B cell (primary cell): ENCODE results near the gene GPER1. TPM values are rescaled to one million over a fixed set of nuclear protein-coding genes. Genes with fewer than 3 reads are reported as not detected.
A peak's percentile ranks its signal among the peaks of the same experiment; 100 is the strongest.

ENCODE experiments used
- ATAC-seq: fragments of 200-7000 bp; cut with Tn5 transposase; one replicate; pipeline ENCODE4 v1.10.0; 2021; ENCODE audit warnings: low read depth, mild to moderate bottlenecking, moderate number of reproducible peaks, moderate library complexity
- CTCF ChIA-PET: fragments of 350-600 bp; sonication (Branson Sonifier 250); formaldehyde crosslinking; loops from one replicate; lab custom pipeline; 2021; ENCODE audit warnings: antibody characterized with exemption, inconsistent platforms; lab: Charles Lee
- POLR2A ChIA-PET: fragments of 350-600 bp; sonication (Branson Sonifier 250); formaldehyde crosslinking; loops from one replicate; lab custom pipeline; 2021; ENCODE audit warnings: antibody characterized with exemption; lab: Charles Lee
- DNase-seq: peaks from one replicate; pipeline ENCODE4 v3.0.0; 2013
- H2AFZ ChIP-seq: 2 replicates; pipeline ENCODE4 v1.6.1; 2012; ENCODE audit warnings: mild to moderate bottlenecking, low read depth, low read length; ENCODE audit not compliant: insufficient read depth, poor library complexity, severe bottlenecking
- H3K27ac ChIP-seq, 2 donors: 1 replicate in 1 of 2; 2 replicates in 1 of 2; pipeline ENCODE4 v1.5.1; 2012 to 2013; ENCODE audit warnings: low read length in 2 of 2, mild to moderate bottlenecking in 2 of 2, moderate library complexity in 1 of 2
- H3K27me3 ChIP-seq, 4 experiments: fragments of 200-600 bp in 1 of 4; sonication (generic) in 1 of 4; replicated peaks in 1 of 4; 1 replicate in 2 of 4; 2 replicates in 2 of 4; pipeline versions ENCODE4 v1.6.1 to v1.7.0; 2013 to 2016; ENCODE audit warnings: low read length in 3 of 4, mild to moderate bottlenecking in 2 of 4, mixed read lengths in 1 of 4, moderate library complexity in 1 of 4; ENCODE audit not compliant: insufficient read depth in 4 of 4, control insufficient read depth in 3 of 4; ENCODE audit errors: control extremely low read depth in 1 of 4
- H3K36me3 ChIP-seq, 2 experiments: replicated peaks in 1 of 2; 1 replicate in 1 of 2; 2 replicates in 1 of 2; pipeline versions ENCODE4 v1.6.1 to v1.7.1; 2013; ENCODE audit warnings: low read length in 1 of 2; ENCODE audit not compliant: insufficient read depth in 2 of 2, control insufficient read depth in 1 of 2; ENCODE audit errors: control extremely low read depth in 1 of 2, extremely low read depth in 1 of 2
- H3K4me1 ChIP-seq, 2 donors: fragments of 200-600 bp in 1 of 2; sonication (generic) in 1 of 2; 1 replicate in 1 of 2; 2 replicates in 1 of 2; pipeline versions ENCODE4 v1.5.1 to v1.6.1; 2013 to 2017; ENCODE audit warnings: low read length in 2 of 2; ENCODE audit not compliant: control insufficient read depth in 2 of 2, insufficient read depth in 2 of 2
- H3K4me2 ChIP-seq: replicated peaks from 2 replicates; pipeline ENCODE3; 2012; ENCODE audit warnings: mild to moderate bottlenecking, low read depth, low read length; ENCODE audit not compliant: poor library complexity, severe bottlenecking
- H3K4me3 ChIP-seq, 5 experiments: fragments of 200-600 bp in 1 of 5; sonication (generic) in 1 of 5; 1 replicate in 3 of 5; 2 replicates in 2 of 5; pipeline versions ENCODE4 v1.5.1 to v1.7.0; 2011 to 2016; ENCODE audit warnings: low read length in 4 of 5, mild to moderate bottlenecking in 4 of 5, low read depth in 2 of 5, control low read depth in 1 of 5, moderate library complexity in 1 of 5; ENCODE audit not compliant: insufficient read depth in 1 of 5; ENCODE audit errors: control extremely low read depth in 1 of 5, extremely low read depth in 1 of 5
- H3K79me2 ChIP-seq: fragments of 200-600 bp; sonication (generic); one replicate; pipeline ENCODE4 v1.6.0; 2016; ENCODE audit warnings: low read length; ENCODE audit not compliant: control insufficient read depth, insufficient read depth
- H3K9ac ChIP-seq: fragments of 200-600 bp; sonication (generic); 2 replicates; pipeline ENCODE4 v1.6.1; 2017; ENCODE audit warnings: mild to moderate bottlenecking, low read length, moderate library complexity
- H3K9me3 ChIP-seq, 3 donors: one replicate each; pipeline versions ENCODE4 v1.6.1 to v1.7.1; 2013; ENCODE audit warnings: low read length in 2 of 3; ENCODE audit not compliant: control insufficient read depth in 2 of 3, insufficient read depth in 1 of 3; ENCODE audit errors: control extremely low read depth in 1 of 3
- H4K20me1 ChIP-seq: 2 replicates; pipeline ENCODE4 v1.6.0; 2012; ENCODE audit warnings: mild to moderate bottlenecking, low read length; ENCODE audit not compliant: insufficient read depth, control insufficient read depth, poor library complexity, severe bottlenecking
- H3K27ac Mint-ChIP-seq: one replicate; pipeline ENCODE4 v1.8.0; 2021; ENCODE audit warnings: mixed read lengths
- H3K27me3 Mint-ChIP-seq: one replicate; pipeline ENCODE4 v1.8.0; 2021; ENCODE audit warnings: mixed read lengths
- H3K4me1 Mint-ChIP-seq: one replicate; pipeline ENCODE4 v1.8.0; 2021; ENCODE audit warnings: mixed read lengths
- H3K4me3 Mint-ChIP-seq: one replicate; pipeline ENCODE4 v1.8.0; 2021; ENCODE audit warnings: mixed read lengths
- H3K9me3 Mint-ChIP-seq: one replicate; pipeline ENCODE4 v1.8.0; 2022; ENCODE audit warnings: mixed read lengths; ENCODE audit not compliant: insufficient read depth
- EZH2 ChIP-seq: IDR thresholded peaks from 2 replicates; pipeline ENCODE4 v1.6.1; 2012; ENCODE audit warnings: borderline replicate concordance, low read depth, mild to moderate bottlenecking, moderate library complexity, low read length; ENCODE audit not compliant: insufficient read depth, poor library complexity, severe bottlenecking
- WGBS: methylation state at CpG from one replicate; pipeline ENCODE4 v1.1.5; 2013; ENCODE audit warnings: missing lambda C conversion rate; ENCODE audit not compliant: insufficient coverage; 5-methylcytosine and 5-hydroxymethylcytosine counted together
- intact Hi-C: fragments of 100-400 bp; cut with micrococcal nuclease; formaldehyde crosslinking; loops from one replicate; pipeline ENCODE4 v1.10.0; 2022
- polyA plus RNA-seq: library from polyadenylated mRNA; depleted of rRNA; stranded (reverse); fragments of >200 nt; gene quantifications from 2 replicates; pipeline ENCODE4 v1.2.3, GENCODE V29; 2012
- total RNA-seq, 2 donors: library from RNA; stranded (reverse); fragments of 120-200 nt in 1 of 2; gene quantifications; 1 replicate in 1 of 2; 2 replicates in 1 of 2; pipeline versions ENCODE4 v1.2.3 to v1.2.4, GENCODE V29; 2013 to 2022
- TF ChIP-seq, protein P1 (sequence below): fragments of 200-600 bp; IDR thresholded peaks from one replicate; pipeline ENCODE4 v1.8.0; 2022; ENCODE audit warnings: antibody characterized with exemption, mild to moderate bottlenecking

Gene GPER1
- total and polyA plus RNA-seq, 2 donors (not counting 1 experiment from before 2014, with no cell fraction given): 3.2 to 21.3 TPM

DNA sequence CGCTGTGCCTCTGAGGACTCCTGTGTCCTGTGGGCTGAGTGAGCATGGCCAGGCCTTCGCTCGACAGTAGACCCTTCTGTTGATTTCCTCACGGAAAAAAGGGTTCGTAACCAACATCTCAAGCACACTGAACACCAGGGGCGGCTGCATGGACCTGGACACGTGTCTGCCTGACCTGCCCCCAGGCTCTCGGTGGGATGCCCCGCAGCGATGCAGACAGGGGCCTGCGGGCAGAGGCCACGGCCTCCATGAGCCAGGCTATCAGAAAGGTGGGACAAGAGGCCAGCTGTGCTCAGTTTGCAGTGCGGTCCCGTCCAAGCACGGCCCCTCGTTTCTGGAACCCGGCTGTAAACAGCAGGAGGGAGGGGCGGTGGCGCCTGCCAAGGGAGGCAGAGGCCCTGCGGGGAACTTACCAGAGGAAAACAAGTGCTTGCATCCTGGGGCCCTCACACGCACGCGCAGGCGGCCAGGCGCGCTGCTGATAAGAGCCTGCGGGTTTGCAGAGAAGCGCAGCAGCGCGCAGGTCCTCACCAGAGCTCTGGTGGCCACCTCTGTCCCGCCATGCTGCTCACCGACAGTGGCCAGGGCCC is 33.0 kb upstream of the GPER1 start:
- peaks cover 0 to 51% (median 12%) of the 10 kb centered on the region in 4 experiments for H3K27me3 ChIP-seq
- peaks cover 25% of the 10 kb centered on the region for H4K20me1 ChIP-seq
- DNase-seq (peak; percentile 62), ATAC-seq (peak; percentile 49)
- peaks cover 0 to 14% (median 0%) of the 10 kb centered on the region in 3 donors for H3K9me3 ChIP-seq
- no peak overlapping the region for H3K27ac Mint-ChIP-seq
- H3K4me3 Mint-ChIP-seq: peak overlapping the region; percentile 87
- POLR2A ChIA-PET: interaction anchor here (0.8 to 1.4 kb wide), 2 partner anchors 32 to 62 kb away, joined by 3 to 4 read pairs; no protein-coding TSS in a partner anchor
- TF ChIP-seq, protein P1, sequence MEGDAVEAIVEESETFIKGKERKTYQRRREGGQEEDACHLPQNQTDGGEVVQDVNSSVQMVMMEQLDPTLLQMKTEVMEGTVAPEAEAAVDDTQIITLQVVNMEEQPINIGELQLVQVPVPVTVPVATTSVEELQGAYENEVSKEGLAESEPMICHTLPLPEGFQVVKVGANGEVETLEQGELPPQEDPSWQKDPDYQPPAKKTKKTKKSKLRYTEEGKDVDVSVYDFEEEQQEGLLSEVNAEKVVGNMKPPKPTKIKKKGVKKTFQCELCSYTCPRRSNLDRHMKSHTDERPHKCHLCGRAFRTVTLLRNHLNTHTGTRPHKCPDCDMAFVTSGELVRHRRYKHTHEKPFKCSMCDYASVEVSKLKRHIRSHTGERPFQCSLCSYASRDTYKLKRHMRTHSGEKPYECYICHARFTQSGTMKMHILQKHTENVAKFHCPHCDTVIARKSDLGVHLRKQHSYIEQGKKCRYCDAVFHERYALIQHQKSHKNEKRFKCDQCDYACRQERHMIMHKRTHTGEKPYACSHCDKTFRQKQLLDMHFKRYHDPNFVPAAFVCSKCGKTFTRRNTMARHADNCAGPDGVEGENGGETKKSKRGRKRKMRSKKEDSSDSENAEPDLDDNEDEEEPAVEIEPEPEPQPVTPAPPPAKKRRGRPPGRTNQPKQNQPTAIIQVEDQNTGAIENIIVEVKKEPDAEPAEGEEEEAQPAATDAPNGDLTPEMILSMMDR: no peak
- no peak for TF ChIP-seq EZH2
- H3K27ac ChIP-seq: no peak overlapping the region
- no peak overlapping the region for H3K9ac ChIP-seq
- H3K4me1 ChIP-seq: peaks cover 22% of the 10 kb centered on the region in 2 donors
- CTCF ChIA-PET: interaction anchor here (0.8 to 16.5 kb wide), 4 partner anchors 10 to 59 kb away, joined by 3 to 496 read pairs (median 6); partner anchors contain the start of gene GPR146
- no peaks in the 10 kb centered on the region for H3K36me3 ChIP-seq
- no peaks in the 10 kb centered on the region for H3K9me3 Mint-ChIP-seq
- WGBS: 23% methylated on average over 32 of the region's 32 CpGs
- H3K4me2 ChIP-seq: peak overlapping the region; percentile 57
- peaks cover 5% of the 10 kb centered on the region for H3K79me2 ChIP-seq
- H3K27me3 Mint-ChIP-seq: peaks cover 20% of the 10 kb centered on the region
- no peak overlapping the region for H3K4me3 ChIP-seq
- intact Hi-C loops: no loop called here
- H3K4me1 Mint-ChIP-seq: peaks cover 27% of the 10 kb centered on the region
- H2AFZ ChIP-seq: no peak overlapping the region

DNA sequence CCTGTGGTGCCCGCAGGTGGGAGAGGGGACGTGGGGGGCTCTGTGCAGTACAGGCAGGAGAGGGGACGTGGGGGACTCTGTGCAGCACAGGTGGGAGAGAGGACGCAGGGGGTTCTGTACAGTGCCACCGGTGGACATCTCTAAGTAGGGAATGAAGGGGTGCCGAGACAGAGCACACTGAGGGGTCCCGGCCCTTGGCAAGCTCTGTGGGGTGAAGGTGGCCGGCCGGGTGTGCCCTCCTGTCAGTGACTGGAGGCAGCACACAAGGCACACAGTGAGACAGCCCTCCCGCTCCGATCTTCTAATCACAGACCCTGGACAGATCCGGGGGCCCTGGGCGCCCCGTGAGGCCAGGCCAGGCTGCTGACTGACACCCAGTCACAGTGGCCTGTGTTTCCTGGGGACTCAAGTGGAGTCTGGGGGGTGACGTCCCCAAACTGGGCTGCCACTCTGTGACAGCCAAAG is 32.4 kb upstream of the GPER1 start:
- H3K9me3 Mint-ChIP-seq: no peaks in the 10 kb centered on the region
- Histone ChIP-seq H3K36me3 (no peaks in the 10 kb centered on the region), H3K4me3 (no peak overlapping the region), H3K27me3 (peaks cover 0 to 51% (median 14%) of the 10 kb centered on the region in 4 experiments), H3K79me2 (peaks cover 5% of the 10 kb centered on the region), H3K9me3 (peaks cover 0 to 18% (median 0%) of the 10 kb centered on the region in 3 donors), H3K27ac (no peak overlapping the region), H3K4me1 (peaks cover 27 to 28% of the 10 kb centered on the region in 2 donors), H3K9ac (no peak overlapping the region), H2AFZ (no peak overlapping the region), H4K20me1 (peaks cover 25% of the 10 kb centered on the region), H3K4me2 (peak overlapping the region; percentile 57)
- H3K4me1 Mint-ChIP-seq: peaks cover 32% of the 10 kb centered on the region
- H3K27ac Mint-ChIP-seq: no peak overlapping the region
- peak overlapping the region; percentile 87 for H3K4me3 Mint-ChIP-seq
- TF ChIP-seq, protein P1: no peak
- no peak for TF ChIP-seq EZH2
- 26% methylated on average over 15 of the region's 15 CpGs for WGBS
- intact Hi-C loops: no loop called here
- peaks cover 20% of the 10 kb centered on the region for H3K27me3 Mint-ChIP-seq
- ChIA-PET CTCF (interaction anchor here (0.9 to 16.5 kb wide), 4 partner anchors 10 to 60 kb away, joined by 3 to 496 read pairs (median 8); partner anchors contain the start of genes GPER1 and GPR146), POLR2A (interaction anchor here (0.8 to 1.4 kb wide), 2 partner anchors 32 to 62 kb away, joined by 3 to 4 read pairs; no protein-coding TSS in a partner anchor)
- DNase-seq (peak; percentile 47), ATAC-seq (peak; percentile 8)
